Kasumi-1 (cell line): ENCODE data around the gene SEC16B.

ENCODE experiments used
- DNase-seq, 2 experiments: peaks; one replicate each; lab custom pipeline; 2025; lab: John Stamatoyannopoulos, UW

The SEC16B gene

DNA sequence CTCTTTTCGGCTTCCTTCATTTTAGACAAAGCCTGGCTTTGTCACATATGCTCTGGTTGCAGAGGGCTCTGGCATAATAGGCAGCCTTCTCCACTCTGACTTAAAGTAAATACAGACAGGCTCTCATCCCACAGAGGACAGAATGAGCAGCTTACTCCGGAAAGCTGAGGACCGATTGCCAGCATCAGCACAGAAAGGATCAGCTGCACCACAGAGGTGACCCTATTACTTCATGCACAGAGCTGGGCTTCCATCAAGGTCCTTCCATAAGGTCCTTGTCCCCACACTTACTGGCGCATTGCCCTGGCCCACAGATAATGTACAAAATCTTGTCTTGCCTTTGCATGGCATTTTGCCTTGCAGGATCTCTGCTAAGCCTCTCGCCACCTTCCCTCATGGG is 67.6 kb downstream of the SEC16B start:
- no peak for DNase-seq

- no peak for DNase-seq
Measured at GRCh38 chr1:177897998-177898654, 71.7 kb downstream of the SEC16B start.

GRCh38 chr1:177897281-177897997 is 72.4 kb downstream of the SEC16B start:
- no peak for DNase-seq
